Stimulated activated CD4-positive, alpha-beta T cell treated with anti-CD3 and anti-CD28 coated beads, Interleukin-2, amount 100 ng/mL, for 24 hours (primary cell): ENCODE measurements around the gene GRIA3.
"Not testable (repeated sequence)": the region's sequence is repeated elsewhere in the genome, so short reads cannot be mapped to it uniquely, and the experiment has no call there.

Experiments
- DNase-seq, 2 donors: peaks; one replicate each; pipeline ENCODE4 v3.0.0-alpha.2; 2020

Gene GRIA3

GRCh38 chrX:123476611-123477219 lies 292.6 kb downstream of the GRIA3 start:
- no peak for DNase-seq

GRCh38 chrX:123477673-123478072 lies 293.6 kb downstream of the GRIA3 start:
- no peak for DNase-seq

DNA sequence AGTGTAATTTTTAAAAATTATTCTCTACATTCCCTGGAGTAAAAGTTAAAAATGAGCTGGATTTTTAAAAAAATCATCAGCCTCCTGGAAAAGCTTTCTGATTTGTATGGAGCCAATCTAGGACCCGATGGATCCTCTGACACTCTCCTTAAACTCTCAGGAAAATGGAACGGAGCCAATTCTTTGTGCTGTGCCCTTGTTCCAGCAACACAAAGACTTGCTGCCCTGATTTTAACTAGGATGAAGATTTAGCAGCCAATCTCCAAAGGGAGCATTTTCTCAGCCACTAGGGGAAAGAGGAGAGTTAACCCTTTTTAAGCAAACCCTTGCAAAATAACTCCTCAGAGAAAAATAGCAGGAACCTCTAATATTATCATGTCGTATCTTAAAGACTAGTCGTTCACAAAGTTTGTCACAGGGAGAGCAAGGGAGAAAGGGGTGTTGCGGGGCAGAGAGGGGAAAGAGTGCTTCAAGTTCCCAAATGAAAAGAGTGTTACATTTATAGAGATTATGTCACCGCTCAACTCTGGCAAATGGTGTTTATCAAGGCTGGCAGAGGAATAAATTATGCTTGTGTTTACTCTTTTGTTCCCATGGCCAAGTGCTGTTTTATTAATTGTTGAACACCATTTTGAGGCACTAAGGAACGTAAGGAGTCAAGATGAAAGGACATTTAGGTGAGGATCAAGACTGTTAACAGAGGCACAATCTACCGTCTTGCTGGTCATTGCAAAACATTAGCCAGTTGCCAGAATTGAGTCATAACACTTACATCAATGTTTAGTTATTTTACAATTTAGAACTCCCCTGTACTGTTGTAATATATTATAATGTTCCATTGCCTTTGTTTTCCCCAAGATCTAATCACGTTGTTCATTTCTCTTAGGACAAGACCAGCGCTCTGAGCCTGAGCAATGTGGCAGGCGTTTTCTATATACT lies 298.1 kb downstream of the GRIA3 start:
- no peak for DNase-seq

DNA sequence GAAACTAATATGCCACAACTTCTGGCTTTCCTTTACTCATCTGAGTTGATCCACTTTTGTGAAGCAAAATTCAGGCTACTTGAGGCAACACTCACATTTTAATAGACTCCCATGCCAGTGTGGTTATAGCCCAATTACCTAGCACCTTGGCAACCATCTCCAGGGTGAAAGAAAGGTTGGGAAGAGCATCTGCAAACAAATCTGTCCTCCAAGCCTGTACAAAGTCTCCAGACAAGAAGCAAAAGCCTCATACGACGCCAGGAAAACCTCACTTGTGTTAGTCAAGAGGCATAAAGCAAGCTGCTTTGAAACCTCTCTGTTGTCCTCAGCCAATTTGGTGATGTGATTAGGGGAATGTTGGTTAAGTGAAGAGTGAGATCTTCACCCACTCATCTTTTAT lies 302.2 kb downstream of the GRIA3 start:
- no peak for DNase-seq

DNA sequence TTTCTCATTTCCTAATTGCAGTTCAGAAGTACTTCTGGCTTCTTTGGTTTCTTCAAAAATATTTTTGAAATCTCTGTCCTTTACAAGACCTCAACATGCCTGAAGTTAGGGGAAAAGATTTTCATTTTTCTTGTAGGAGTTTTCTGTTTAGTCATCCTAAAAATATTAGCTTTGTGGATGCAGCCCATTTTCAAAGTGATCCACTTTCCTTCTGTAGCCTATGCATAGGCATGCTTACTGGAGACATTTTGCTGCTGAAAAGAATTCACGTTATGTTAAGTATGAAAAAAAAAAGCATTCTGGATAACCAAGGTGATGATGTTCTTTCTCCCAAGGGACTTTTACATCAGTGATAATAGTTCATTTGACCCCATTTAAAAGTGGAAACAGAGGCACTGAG lies 303.2 kb downstream of the GRIA3 start:
- DNase-seq = no peak

GRCh38 chrX:123487669-123488068 lies 303.6 kb downstream of the GRIA3 start:
- no peak for DNase-seq

GRCh38 chrX:123489011-123489410 lies 304.9 kb downstream of the GRIA3 start:
- no peak for DNase-seq

DNA sequence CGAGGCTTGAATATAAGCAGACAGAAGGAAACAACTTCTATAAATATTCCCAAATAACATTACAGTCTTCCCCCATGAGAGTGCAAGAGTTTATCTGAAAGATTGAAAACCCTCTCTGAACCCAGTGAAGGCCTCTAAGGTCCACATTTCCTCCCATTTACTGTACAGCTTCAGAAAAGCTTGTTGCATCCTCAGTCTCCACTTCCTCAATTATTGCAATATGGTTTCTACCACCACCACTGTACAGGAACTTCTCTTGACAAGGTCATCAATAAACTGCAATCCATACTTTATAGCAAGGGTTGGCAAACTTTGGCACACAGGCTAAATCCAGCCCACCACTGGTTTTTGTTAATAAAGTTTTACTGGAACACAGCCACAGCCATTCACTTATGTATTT lies 309.8 kb downstream of the GRIA3 start:
- DNase-seq = no peak

- no peak for DNase-seq
Measured at GRCh38 chrX:123499787-123500186, 315.7 kb downstream of the GRIA3 start.

DNA sequence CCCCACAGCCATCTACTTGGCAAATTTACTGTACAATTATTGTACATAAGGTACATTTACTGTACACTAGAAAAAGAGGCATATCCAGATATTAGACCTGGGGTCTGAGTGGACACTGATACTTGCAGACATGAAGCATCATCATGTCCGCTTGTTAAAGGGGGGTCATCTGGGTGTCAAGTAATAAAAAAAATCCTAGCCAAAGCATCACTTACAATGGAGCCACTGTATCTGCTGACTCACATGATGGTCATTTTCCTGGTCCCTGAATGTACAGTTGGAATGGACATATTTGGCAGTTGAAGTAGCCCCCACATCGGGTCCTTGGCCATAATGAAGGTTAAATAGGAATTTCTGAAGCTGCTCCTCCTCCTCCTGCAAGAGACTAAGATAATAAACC lies 320.0 kb downstream of the GRIA3 start:
- no peak for DNase-seq

- no peak for DNase-seq
Measured at GRCh38 chrX:123504630-123505270, 320.7 kb downstream of the GRIA3 start.

- DNase-seq = no peak
Measured at GRCh38 chrX:123513585-123514278, 329.7 kb downstream of the GRIA3 start.

GRCh38 chrX:123514279-123514640 lies 330.2 kb downstream of the GRIA3 start:
- not testable (repeated sequence) for DNase-seq

DNA sequence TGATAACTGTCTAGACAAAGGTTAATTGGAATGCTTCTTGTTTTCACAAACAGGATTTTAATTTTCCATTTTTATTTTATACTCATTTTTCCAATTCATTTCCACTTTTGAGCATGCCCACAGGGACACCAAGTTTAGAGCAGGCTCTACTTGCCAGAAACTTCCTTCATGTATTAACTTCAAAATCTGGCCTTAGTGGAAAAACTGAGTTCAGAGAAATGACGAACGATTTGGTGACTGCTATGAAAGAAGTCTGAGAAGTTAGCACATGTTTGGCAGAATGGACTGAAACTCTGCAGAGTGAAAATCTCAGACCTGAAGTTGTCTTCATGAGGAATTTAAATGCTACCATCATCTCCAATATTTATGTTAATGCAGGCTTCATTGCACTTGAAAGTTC lies 334.7 kb downstream of the GRIA3 start:
- no peak for DNase-seq

DNA sequence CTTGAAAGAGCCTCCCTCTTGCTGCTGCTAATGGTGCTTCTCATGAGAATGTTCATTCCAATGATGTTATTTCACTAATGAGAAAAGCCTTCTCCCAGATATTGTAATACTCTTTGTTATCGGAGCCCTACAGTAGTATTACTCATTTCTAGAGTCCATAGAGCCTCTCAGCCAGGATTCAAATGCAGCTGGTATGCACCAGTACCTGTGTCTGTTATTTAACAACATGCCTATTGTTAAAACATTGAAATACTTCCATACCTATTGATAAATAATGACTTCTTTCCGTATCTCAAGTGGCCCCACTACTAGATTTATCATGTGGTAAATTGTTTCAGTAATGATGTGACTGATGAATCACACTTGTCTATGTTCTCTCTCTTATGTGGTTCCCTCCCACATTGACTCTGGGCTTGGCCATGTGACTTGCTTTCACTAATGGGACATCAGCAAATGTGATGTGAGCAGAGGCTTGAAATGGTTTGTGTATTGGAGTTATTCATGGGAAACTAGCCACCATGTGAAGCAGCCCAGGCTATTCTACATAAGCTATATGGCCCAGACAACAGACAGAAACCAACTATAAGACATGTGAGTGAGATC lies 341.1 kb downstream of the GRIA3 start:
- DNase-seq = no peak

GRCh38 chrX:123530726-123531125 lies 346.6 kb downstream of the GRIA3 start:
- DNase-seq = not testable (repeated sequence)
